SK-N-SH (cell line): Measurements from ENCODE around the gene TCP1.

Experiments used
- EP300 ChIP-seq, 2 experiments: IDR thresholded peaks; 2 replicates each; pipeline versions ENCODE4 v1.4.0 to v1.6.1; 2012; ENCODE audit warnings: borderline replicate concordance in 1 of 2, low read depth in 1 of 2, low read length in 1 of 2
- EZH2phosphoT487 ChIP-seq: fragments of 200-600 bp; sonication (generic); IDR thresholded peaks from 2 replicates; pipeline ENCODE4 v1.6.1; 2017; ENCODE audit warnings: low read depth, mixed run types, mild to moderate bottlenecking, antibody characterized with exemption, moderate library complexity, borderline replicate concordance
- GABPA ChIP-seq: IDR thresholded peaks from 2 replicates; pipeline ENCODE4 v1.4.0; 2012; ENCODE audit warnings: low read depth, mild to moderate bottlenecking
- GATA2 ChIP-seq: sonication (generic); formaldehyde crosslinking; IDR thresholded peaks from 2 replicates; pipeline ENCODE4 v1.5.0; 2020; ENCODE audit warnings: mild to moderate bottlenecking, missing genetic modification reagents
- MAX ChIP-seq: IDR thresholded peaks from 2 replicates; pipeline ENCODE4 v1.4.0; 2012; ENCODE audit warnings: low read depth
- POLR2AphosphoS5 ChIP-seq: IDR thresholded peaks from 2 replicates; pipeline ENCODE4 v1.6.1; 2012; ENCODE audit warnings: low read depth, low read length
- REST ChIP-seq: IDR thresholded peaks from 2 replicates; pipeline ENCODE4 v1.6.1; 2012; ENCODE audit warnings: mild to moderate bottlenecking, low read depth, low read length, moderate library complexity
- RFX5 ChIP-seq: IDR thresholded peaks from 2 replicates; pipeline ENCODE4 v1.6.1; 2012; ENCODE audit warnings: mild to moderate bottlenecking, improper control_type of control experiment, low read length
- TAF1 ChIP-seq: IDR thresholded peaks from 2 replicates; pipeline ENCODE4 v1.6.1; 2012; ENCODE audit warnings: low read depth, mild to moderate bottlenecking, low read length, moderate library complexity, borderline replicate concordance
- TCF12 ChIP-seq: IDR thresholded peaks from 2 replicates; pipeline ENCODE4 v1.4.0; 2012
- YY1 ChIP-seq: IDR thresholded peaks from 2 replicates; pipeline ENCODE4 v1.4.0; 2012; ENCODE audit warnings: low read depth, mild to moderate bottlenecking
- TF ChIP-seq, protein P1 (sequence below): fragments of 200-600 bp; sonication (generic); IDR thresholded peaks from 2 replicates; pipeline ENCODE4 v1.6.1; 2017; ENCODE audit warnings: antibody characterized with exemption, mild to moderate bottlenecking, moderate library complexity
- TF ChIP-seq, protein P2 (sequence below): IDR thresholded peaks from 2 replicates; pipeline ENCODE4; 2012
- TF ChIP-seq, protein P3 (sequence below): IDR thresholded peaks from 2 replicates; pipeline ENCODE4 v1.4.0; 2012; ENCODE audit warnings: low read depth, borderline replicate concordance

GRCh38 chr6:159821122-159821521 is 31.7 kb upstream of the TCP1 start:
- TF ChIP-seq MAX (no peak), TAF1 (no peak), YY1 (no peak), EZH2phosphoT487 (no peak), EP300 (IDR thresholded peaks at IDR 0.05; ENCODE audit: borderline replicate concordance in 1 of 2, low read depth in 1 of 2, low read length in 1 of 2) (no peak), TCF12 (no peak), GABPA (no peak), GATA2 (no peak), RFX5 (no peak), POLR2AphosphoS5 (no peak), REST (no peak)
- TF ChIP-seq, protein P1, sequence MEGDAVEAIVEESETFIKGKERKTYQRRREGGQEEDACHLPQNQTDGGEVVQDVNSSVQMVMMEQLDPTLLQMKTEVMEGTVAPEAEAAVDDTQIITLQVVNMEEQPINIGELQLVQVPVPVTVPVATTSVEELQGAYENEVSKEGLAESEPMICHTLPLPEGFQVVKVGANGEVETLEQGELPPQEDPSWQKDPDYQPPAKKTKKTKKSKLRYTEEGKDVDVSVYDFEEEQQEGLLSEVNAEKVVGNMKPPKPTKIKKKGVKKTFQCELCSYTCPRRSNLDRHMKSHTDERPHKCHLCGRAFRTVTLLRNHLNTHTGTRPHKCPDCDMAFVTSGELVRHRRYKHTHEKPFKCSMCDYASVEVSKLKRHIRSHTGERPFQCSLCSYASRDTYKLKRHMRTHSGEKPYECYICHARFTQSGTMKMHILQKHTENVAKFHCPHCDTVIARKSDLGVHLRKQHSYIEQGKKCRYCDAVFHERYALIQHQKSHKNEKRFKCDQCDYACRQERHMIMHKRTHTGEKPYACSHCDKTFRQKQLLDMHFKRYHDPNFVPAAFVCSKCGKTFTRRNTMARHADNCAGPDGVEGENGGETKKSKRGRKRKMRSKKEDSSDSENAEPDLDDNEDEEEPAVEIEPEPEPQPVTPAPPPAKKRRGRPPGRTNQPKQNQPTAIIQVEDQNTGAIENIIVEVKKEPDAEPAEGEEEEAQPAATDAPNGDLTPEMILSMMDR = no peak
- TF ChIP-seq, protein P2, sequence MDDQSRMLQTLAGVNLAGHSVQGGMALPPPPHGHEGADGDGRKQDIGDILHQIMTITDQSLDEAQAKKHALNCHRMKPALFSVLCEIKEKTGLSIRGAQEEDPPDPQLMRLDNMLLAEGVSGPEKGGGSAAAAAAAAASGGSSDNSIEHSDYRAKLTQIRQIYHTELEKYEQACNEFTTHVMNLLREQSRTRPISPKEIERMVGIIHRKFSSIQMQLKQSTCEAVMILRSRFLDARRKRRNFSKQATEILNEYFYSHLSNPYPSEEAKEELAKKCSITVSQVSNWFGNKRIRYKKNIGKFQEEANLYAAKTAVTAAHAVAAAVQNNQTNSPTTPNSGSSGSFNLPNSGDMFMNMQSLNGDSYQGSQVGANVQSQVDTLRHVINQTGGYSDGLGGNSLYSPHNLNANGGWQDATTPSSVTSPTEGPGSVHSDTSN = no peak
- TF ChIP-seq, protein P3, sequence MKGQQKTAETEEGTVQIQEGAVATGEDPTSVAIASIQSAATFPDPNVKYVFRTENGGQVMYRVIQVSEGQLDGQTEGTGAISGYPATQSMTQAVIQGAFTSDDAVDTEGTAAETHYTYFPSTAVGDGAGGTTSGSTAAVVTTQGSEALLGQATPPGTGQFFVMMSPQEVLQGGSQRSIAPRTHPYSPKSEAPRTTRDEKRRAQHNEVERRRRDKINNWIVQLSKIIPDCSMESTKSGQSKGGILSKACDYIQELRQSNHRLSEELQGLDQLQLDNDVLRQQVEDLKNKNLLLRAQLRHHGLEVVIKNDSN = no peak
